LNCaP clone FGC (cell line): ENCODE data around the gene FSTL5.
"Not testable (repeated sequence)": the region's sequence is repeated elsewhere in the genome, so short reads cannot be mapped to it uniquely, and the experiment has no call there.

Experiments
- DNase-seq: peaks from one replicate; pipeline ENCODE4 v3.0.0-alpha.2; 2011; ENCODE audit warnings: low read depth
- H3K4me3 ChIP-seq: 2 replicates; pipeline ENCODE4 v1.5.1; 2011; ENCODE audit warnings: mild to moderate bottlenecking, low read depth, low read length, control low read depth
- CTCF ChIP-seq: IDR thresholded peaks from 2 replicates; pipeline ENCODE4 v1.5.1; 2012; ENCODE audit warnings: mild to moderate bottlenecking; ENCODE audit not compliant: control insufficient read depth, insufficient read depth; ENCODE audit errors: extremely low read depth

Gene FSTL5

GRCh38 chr4:162163892-162164759 lies at the start of gene FSTL5:
TSS of gene FSTL5 (minus strand) at chr4:162164000. CDS start at chr4:162111396, 52,604 bp downstream.
- DNase-seq, result no peak
- no peak within 1 kb of the TSS for H3K4me3 ChIP-seq
- no peak for TF ChIP-seq CTCF

GRCh38 chr4:162209706-162210105 lies 45.9 kb upstream of the FSTL5 start:
- no peak for TF ChIP-seq CTCF
- DNase-seq, result no peak
- H3K4me3 ChIP-seq, result no peak overlapping the region

- not testable (repeated sequence) for DNase-seq
Observed at GRCh38 chr4:162203478-162203877, 39.7 kb upstream of the FSTL5 start.

GRCh38 chr4:162201673-162202072 lies 37.9 kb upstream of the FSTL5 start:
- no peak for TF ChIP-seq CTCF
- DNase-seq, result no peak
- H3K4me3 ChIP-seq, result no peak overlapping the region

More at GRCh38 chr4:162203478-162203877, 39.7 kb upstream of the FSTL5 start:
- not testable (repeated sequence) for H3K4me3 ChIP-seq

- no peak for DNase-seq
- H3K4me3 ChIP-seq, result no peak overlapping the region
- TF ChIP-seq CTCF, result no peak
Observed at GRCh38 chr4:162170509-162170908, 6.7 kb upstream of the FSTL5 start.

- no peak overlapping the region for H3K4me3 ChIP-seq
- no peak for DNase-seq
Observed at GRCh38 chr4:162164906-162165510, 1.2 kb upstream of the FSTL5 start.

More at GRCh38 chr4:162164906-162165510, 1.2 kb upstream of the FSTL5 start:
- TF ChIP-seq CTCF, result no peak
